BE2C (cell line): Measurements from ENCODE around the gene SPTBN5.
A peak's percentile ranks its signal among the peaks of the same experiment; 100 is the strongest.

Experiments
- DNase-seq: peaks from one replicate; pipeline ENCODE4 v3.0.0-alpha.2; 2020
- H3K27me3 ChIP-seq: fragments of 250-450 bp; sonication (Bioruptor Pico); 2 replicates; pipeline ENCODE4 v1.5.1; 2020; ENCODE audit warnings: mild to moderate bottlenecking
- H3K36me3 ChIP-seq: fragments of 250-450 bp; sonication (Bioruptor Pico); 2 replicates; pipeline ENCODE4 v1.5.1; 2020; ENCODE audit warnings: mild to moderate bottlenecking
- H3K4me1 ChIP-seq: fragments of 250-450 bp; sonication (Bioruptor Pico); 2 replicates; pipeline ENCODE4 v1.5.1; 2020
- H3K4me3 ChIP-seq: 2 replicates; pipeline ENCODE4 v1.5.1; 2011; ENCODE audit warnings: low read depth, low read length
- H3K9me3 ChIP-seq: fragments of 250-450 bp; sonication (Bioruptor Pico); 2 replicates; pipeline ENCODE4 v1.5.1; 2020
- TF ChIP-seq, protein P1 (sequence below): IDR thresholded peaks from 2 replicates; pipeline ENCODE4 v1.5.1; 2012; ENCODE audit warnings: mild to moderate bottlenecking, low read depth, low read length

SPTBN5 gene

DNA sequence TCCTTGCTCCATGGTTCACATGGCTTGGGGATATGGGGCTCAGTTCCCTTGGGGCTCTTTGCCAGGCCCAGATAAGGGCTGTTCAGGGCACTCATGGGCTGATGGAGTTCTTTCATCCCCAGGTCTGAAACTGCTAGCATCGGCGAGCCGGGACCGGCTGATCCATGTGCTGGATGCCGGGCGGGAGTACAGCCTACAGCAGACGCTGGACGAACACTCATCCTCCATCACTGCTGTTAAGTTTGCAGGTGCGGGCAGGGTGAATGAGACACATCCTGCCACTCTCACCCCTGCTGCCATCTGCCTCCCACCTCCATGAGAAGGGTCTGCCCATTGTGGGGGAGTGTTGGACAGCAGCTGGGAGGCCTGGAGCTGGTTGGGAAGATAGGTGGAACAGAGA is 77.1 kb downstream of the SPTBN5 start:
- TF ChIP-seq, protein P1, sequence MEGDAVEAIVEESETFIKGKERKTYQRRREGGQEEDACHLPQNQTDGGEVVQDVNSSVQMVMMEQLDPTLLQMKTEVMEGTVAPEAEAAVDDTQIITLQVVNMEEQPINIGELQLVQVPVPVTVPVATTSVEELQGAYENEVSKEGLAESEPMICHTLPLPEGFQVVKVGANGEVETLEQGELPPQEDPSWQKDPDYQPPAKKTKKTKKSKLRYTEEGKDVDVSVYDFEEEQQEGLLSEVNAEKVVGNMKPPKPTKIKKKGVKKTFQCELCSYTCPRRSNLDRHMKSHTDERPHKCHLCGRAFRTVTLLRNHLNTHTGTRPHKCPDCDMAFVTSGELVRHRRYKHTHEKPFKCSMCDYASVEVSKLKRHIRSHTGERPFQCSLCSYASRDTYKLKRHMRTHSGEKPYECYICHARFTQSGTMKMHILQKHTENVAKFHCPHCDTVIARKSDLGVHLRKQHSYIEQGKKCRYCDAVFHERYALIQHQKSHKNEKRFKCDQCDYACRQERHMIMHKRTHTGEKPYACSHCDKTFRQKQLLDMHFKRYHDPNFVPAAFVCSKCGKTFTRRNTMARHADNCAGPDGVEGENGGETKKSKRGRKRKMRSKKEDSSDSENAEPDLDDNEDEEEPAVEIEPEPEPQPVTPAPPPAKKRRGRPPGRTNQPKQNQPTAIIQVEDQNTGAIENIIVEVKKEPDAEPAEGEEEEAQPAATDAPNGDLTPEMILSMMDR, result no peak
- Histone ChIP-seq H3K4me3 (no peak overlapping the region), H3K9me3 (no peaks in the 10 kb centered on the region), H3K4me1 (no peaks in the 10 kb centered on the region), H3K27me3 (no peaks in the 10 kb centered on the region), H3K36me3 (peaks cover 3% of the 10 kb centered on the region; the same call in 1 of the 2 replicates)
- DNase-seq, result no peak

DNA sequence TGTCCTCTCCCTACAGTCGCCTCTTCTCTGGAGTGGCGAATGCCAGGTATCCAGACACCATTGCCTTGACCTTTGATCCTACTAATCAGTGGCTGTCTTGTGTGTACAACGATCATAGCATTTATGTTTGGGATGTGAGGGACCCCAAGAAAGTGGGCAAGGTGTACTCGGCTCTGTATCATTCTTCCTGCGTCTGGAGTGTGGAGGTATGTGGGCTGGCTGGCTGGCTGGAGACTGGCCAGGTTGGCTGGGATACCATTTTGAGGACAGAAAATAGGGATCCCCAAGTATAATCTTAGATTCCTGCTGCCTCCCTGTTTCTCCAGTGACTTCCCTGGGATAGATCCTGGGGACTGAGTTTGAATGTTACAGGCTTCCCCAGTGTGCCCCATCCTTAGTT is 79.3 kb downstream of the SPTBN5 start:
- no peaks in the 10 kb centered on the region for H3K27me3 ChIP-seq
- H3K9me3 ChIP-seq, result no peaks in the 10 kb centered on the region
- H3K4me1 ChIP-seq, result no peaks in the 10 kb centered on the region
- no peak overlapping the region for H3K4me3 ChIP-seq
- TF ChIP-seq, protein P1, result no peak
- H3K36me3 ChIP-seq, result peaks cover 3% of the 10 kb centered on the region; the same call in 1 of the 2 replicates
- no peak for DNase-seq

DNA sequence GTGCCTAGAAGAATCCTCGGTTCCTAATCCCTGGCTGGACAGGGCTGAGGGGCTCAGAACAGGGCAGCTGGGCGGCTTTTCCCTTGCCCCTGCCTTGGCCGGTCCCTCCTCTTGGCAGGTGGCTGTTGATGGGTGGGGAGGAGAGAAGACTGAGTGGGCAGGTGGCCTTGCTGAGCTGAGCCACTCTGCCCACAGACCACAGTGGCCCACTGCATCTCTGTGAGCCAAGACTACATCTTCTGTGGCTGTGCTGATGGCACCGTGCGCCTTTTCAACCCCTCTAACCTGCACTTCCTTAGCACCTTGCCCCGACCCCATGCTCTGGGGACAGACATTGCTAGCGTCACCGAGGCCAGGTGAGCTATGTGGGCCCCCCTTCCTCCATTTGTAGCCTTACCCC is 80.4 kb downstream of the SPTBN5 start:
- Histone ChIP-seq H3K4me3 (no peak overlapping the region), H3K27me3 (no peaks in the 10 kb centered on the region), H3K4me1 (no peaks in the 10 kb centered on the region), H3K9me3 (no peaks in the 10 kb centered on the region), H3K36me3 (peaks cover 3% of the 10 kb centered on the region; the same call in 1 of the 2 replicates)
- DNase-seq, result no peak
- TF ChIP-seq, protein P1, result no peak

DNA sequence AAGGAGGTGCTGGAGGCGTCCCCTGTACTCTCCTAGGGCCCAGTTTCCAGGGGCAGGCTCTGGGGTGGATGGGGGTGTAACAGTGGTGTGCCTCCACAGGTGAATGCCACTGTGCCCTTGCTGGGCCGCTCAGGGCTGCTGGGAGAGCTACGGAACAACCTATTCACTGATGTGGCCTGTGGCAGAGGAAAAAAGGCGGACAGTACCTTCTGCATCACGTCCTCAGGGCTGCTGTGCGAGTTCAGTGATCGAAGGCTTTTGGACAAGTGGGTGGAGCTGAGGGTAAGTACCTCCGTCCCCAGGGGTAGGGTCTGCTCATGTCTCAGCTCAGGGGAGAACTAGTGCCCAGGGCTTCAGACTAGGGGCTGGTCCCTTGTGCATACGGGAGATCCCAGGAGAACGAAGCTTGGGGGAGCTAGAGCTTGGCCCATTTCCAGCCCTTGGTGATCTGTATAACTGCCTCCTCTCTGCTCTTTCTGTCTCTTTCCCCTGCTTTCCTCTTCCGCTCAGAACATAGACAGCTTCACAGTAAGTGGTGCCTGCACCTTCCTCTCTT is 81.0 kb downstream of the SPTBN5 start:
- Histone ChIP-seq H3K9me3 (no peaks in the 10 kb centered on the region), H3K27me3 (no peaks in the 10 kb centered on the region), H3K4me1 (no peaks in the 10 kb centered on the region), H3K36me3 (peaks cover 3% of the 10 kb centered on the region; the same call in 1 of the 2 replicates), H3K4me3 (no peak overlapping the region)
- TF ChIP-seq, protein P1, result no peak
- DNase-seq, result no peak

DNA sequence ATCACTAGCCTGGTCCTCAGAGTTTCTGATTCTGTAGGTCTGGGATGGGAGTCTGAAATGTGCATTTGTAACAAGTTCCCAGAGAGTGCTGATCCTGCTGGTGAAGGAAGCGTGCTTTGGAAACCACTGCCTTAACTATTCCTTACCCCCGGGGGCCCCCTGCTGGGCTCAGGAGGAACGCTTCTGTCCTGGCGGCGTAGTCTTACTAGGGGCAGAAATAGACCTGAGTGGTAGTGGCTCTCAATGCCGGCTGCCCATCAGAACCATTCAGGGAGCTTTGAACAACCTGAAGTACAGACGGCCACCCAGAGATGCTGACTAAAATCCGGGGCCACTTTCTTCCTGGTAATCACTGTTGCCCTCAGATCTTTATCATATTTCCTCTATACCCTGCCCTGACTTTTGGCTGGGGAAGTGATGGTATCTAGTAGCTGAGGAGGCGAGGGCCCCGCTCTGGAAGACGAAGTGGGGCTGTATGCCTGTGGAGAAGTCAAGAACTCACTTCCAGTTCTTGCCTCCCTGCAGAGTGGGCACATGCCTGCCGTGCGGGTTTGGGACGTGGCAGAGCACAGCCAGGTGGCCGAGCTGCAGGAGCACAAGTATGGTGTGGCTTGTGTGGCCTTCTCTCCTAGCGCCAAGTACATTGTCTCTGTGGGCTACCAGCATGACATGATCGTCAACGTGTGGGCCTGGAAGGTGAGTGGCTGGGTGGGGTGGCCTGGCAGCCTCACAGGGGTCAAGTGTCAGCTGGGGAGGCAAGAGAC is 82.2 kb downstream of the SPTBN5 start:
- Histone ChIP-seq H3K4me1 (peaks cover 2% of the 10 kb centered on the region; the same call in 1 of the 2 replicates), H3K4me3 (no peak overlapping the region), H3K27me3 (no peaks in the 10 kb centered on the region), H3K36me3 (peaks cover 3% of the 10 kb centered on the region; the same call in 1 of the 2 replicates), H3K9me3 (no peaks in the 10 kb centered on the region)
- DNase-seq, result peak; percentile 88
- TF ChIP-seq, protein P1, result peak; percentile 96
